SK-N-SH (cell line): ENCODE measurements around the gene GFM1. TPM values are rescaled to one million over a fixed set of nuclear protein-coding genes. Genes with fewer than 3 reads are reported as not detected.

Experiments
- CTCF ChIA-PET: fragments of 300-600, 350-600 bp; formaldehyde crosslinking; extraction: SDS; loops from one replicate; lab custom pipeline; 2021; lab: Yijun Ruan, JAX
- POLR2A ChIA-PET: fragments of 350-600 bp; sonication (Branson Sonifier 250); formaldehyde crosslinking; extraction: SDS; loops from one replicate; lab custom pipeline; 2020; ENCODE audit warnings: antibody characterized with exemption, inconsistent platforms; lab: Yijun Ruan, JAX
- DNase-seq: peaks from one replicate; pipeline ENCODE4 v3.0.0; 2012
- H2AFZ ChIP-seq: fragments of 200-600 bp; sonication (generic); 2 replicates; pipeline ENCODE4 v1.8.1; 2016; ENCODE audit warnings: antibody characterized with exemption, mild to moderate bottlenecking, low read depth
- H3F3A ChIP-seq: fragments of 200-600 bp; sonication (generic); replicated peaks from 2 replicates; pipeline ENCODE3; 2016; ENCODE audit warnings: antibody characterized with exemption, mild to moderate bottlenecking; ENCODE audit not compliant: insufficient read depth
- H3K27ac ChIP-seq, 2 experiments: fragments of 200-500 bp in 1 of 2; fragments of 200-600 bp in 1 of 2; sonication (Bioruptor generic) in 1 of 2; sonication (generic), shearing (Covaris generic) in 1 of 2; 2 replicates each; pipeline versions ENCODE4 v1.5.1 to v1.6.1; 2014 to 2016; ENCODE audit warnings: low read depth in 2 of 2, inconsistent platforms in 1 of 2, low read length in 1 of 2, mild to moderate bottlenecking in 1 of 2, mixed read lengths in 1 of 2
- H3K27me3 ChIP-seq: fragments of 200-600 bp; sonication (generic), shearing (Covaris generic); 2 replicates; pipeline ENCODE4 v1.6.1; 2016; ENCODE audit warnings: mixed run types; ENCODE audit not compliant: insufficient read depth
- H3K36me3 ChIP-seq, 2 experiments: fragments of 200-500 bp in 1 of 2; fragments of 200-600 bp in 1 of 2; sonication (Bioruptor generic) in 1 of 2; sonication (generic) in 1 of 2; replicated peaks in 1 of 2; 2 replicates each; pipeline versions ENCODE3 to v1.5.1; 2014 to 2016; ENCODE audit warnings: low read length in 1 of 2, mild to moderate bottlenecking in 1 of 2; ENCODE audit not compliant: insufficient read depth in 2 of 2, control insufficient read depth in 1 of 2
- H3K4me1 ChIP-seq, 2 experiments: fragments of 200-500 bp in 1 of 2; fragments of 200-600 bp in 1 of 2; sonication (Bioruptor generic) in 1 of 2; sonication (generic), shearing (Covaris generic) in 1 of 2; 2 replicates each; pipeline versions ENCODE4 v1.5.1 to v1.6.1; 2014 to 2016; ENCODE audit warnings: low read depth in 1 of 2, low read length in 1 of 2, mixed run types in 1 of 2; ENCODE audit not compliant: insufficient read depth in 2 of 2, control insufficient read depth in 1 of 2
- H3K4me2 ChIP-seq: fragments of 200-600 bp; sonication (generic), shearing (Covaris generic); 2 replicates; pipeline ENCODE4 v1.6.1; 2017; ENCODE audit warnings: mixed run types
- H3K4me3 ChIP-seq, 2 experiments: fragments of 200-500 bp in 1 of 2; fragments of 200-600 bp in 1 of 2; sonication (Bioruptor generic) in 1 of 2; sonication (generic), shearing (Covaris generic) in 1 of 2; 2 replicates each; pipeline versions ENCODE4 v1.5.1 to v1.8.1; 2014 to 2016; ENCODE audit warnings: low read depth in 2 of 2, inconsistent platforms in 1 of 2, low read length in 1 of 2, mild to moderate bottlenecking in 1 of 2, mixed read lengths in 1 of 2, moderate library complexity in 1 of 2
- H3K79me2 ChIP-seq: fragments of 200-600 bp; sonication (generic); 2 replicates; pipeline ENCODE4 v1.8.1; 2017; ENCODE audit warnings: mild to moderate bottlenecking; ENCODE audit not compliant: insufficient read depth
- H3K9ac ChIP-seq: fragments of 200-600 bp; sonication (generic); 2 replicates; pipeline ENCODE4 v1.6.1; 2017; ENCODE audit warnings: mixed run types
- H3K9me2 ChIP-seq: fragments of 200-600 bp; sonication (generic); 2 replicates; pipeline ENCODE4 v1.6.1; 2017; ENCODE audit warnings: mixed run types
- H3K9me3 ChIP-seq: fragments of 200-600 bp; sonication (generic); 2 replicates; pipeline ENCODE4 v1.6.1; 2017; ENCODE audit warnings: mixed run types, mild to moderate bottlenecking, moderate library complexity
- H4K20me1 ChIP-seq: fragments of 200-600 bp; sonication (generic); 2 replicates; pipeline ENCODE4 v1.6.1; 2017; ENCODE audit warnings: mild to moderate bottlenecking, mixed run types; ENCODE audit not compliant: insufficient read depth
- EP300 ChIP-seq, 2 experiments: IDR thresholded peaks; 2 replicates each; pipeline versions ENCODE4 v1.4.0 to v1.6.1; 2012; ENCODE audit warnings: borderline replicate concordance in 1 of 2, low read depth in 1 of 2, low read length in 1 of 2
- FOSL2 ChIP-seq: IDR thresholded peaks from 2 replicates; pipeline ENCODE4 v1.4.0; 2012; ENCODE audit warnings: low read depth, mild to moderate bottlenecking, moderate library complexity, borderline replicate concordance
- FOXM1 ChIP-seq: IDR thresholded peaks from 2 replicates; pipeline ENCODE4 v1.4.0; 2012; ENCODE audit warnings: low read depth, mild to moderate bottlenecking
- JUND ChIP-seq: IDR thresholded peaks from 2 replicates; pipeline ENCODE4 v1.4.0; 2012
- MXI1 ChIP-seq: IDR thresholded peaks from 2 replicates; pipeline ENCODE4 v1.6.1; 2012; ENCODE audit warnings: mild to moderate bottlenecking, low read depth, low read length, improper control_type of control experiment
- NFIC ChIP-seq: IDR thresholded peaks from 2 replicates; pipeline ENCODE4 v1.4.0; 2012; ENCODE audit warnings: borderline replicate concordance
- PBX3 ChIP-seq: IDR thresholded peaks from 2 replicates; pipeline ENCODE4; 2012
- POLR2AphosphoS5 ChIP-seq: IDR thresholded peaks from 2 replicates; pipeline ENCODE4 v1.6.1; 2012; ENCODE audit warnings: low read depth, low read length
- RAD21 ChIP-seq: IDR thresholded peaks from 2 replicates; pipeline ENCODE4 v1.6.1; 2012; ENCODE audit warnings: mild to moderate bottlenecking, low read length
- RCOR1 ChIP-seq: fragments of 150-350 bp; IDR thresholded peaks from 2 replicates; pipeline ENCODE4 v1.6.1; 2017; ENCODE audit warnings: antibody characterized with exemption, low read length
- REST ChIP-seq: IDR thresholded peaks from 2 replicates; pipeline ENCODE4 v1.6.1; 2012; ENCODE audit warnings: mild to moderate bottlenecking, low read depth, low read length, moderate library complexity
- RXRA ChIP-seq: IDR thresholded peaks from 2 replicates; pipeline ENCODE4 v1.4.0; 2012; ENCODE audit warnings: low read depth, mild to moderate bottlenecking, borderline replicate concordance
- TAF1 ChIP-seq: IDR thresholded peaks from 2 replicates; pipeline ENCODE4 v1.6.1; 2012; ENCODE audit warnings: low read depth, mild to moderate bottlenecking, low read length, moderate library complexity, borderline replicate concordance
- TCF12 ChIP-seq: IDR thresholded peaks from 2 replicates; pipeline ENCODE4 v1.4.0; 2012
- TEAD4 ChIP-seq: IDR thresholded peaks from 2 replicates; pipeline ENCODE4 v1.4.0; 2012; ENCODE audit warnings: mild to moderate bottlenecking, borderline replicate concordance; ENCODE audit not compliant: insufficient read depth
- WGBS: methylation state at CpG from one replicate; pipeline ENCODE4 v1.1.6; 2017; ENCODE audit warnings: low lambda C conversion rate; 5-methylcytosine and 5-hydroxymethylcytosine counted together
- polyA plus RNA-seq, 3 experiments: library from polyadenylated mRNA; depleted of rRNA; stranded (reverse); fragments of >200 nt; gene quantifications; 2 replicates each; pipeline ENCODE4 v1.2.3, GENCODE V29; 2012
- TF ChIP-seq, protein P1 (sequence below): IDR thresholded peaks from 2 replicates; pipeline ENCODE4 v1.4.0; 2012; ENCODE audit warnings: low read depth
- TF ChIP-seq, protein P2 (sequence below): IDR thresholded peaks from 2 replicates; pipeline ENCODE4 v1.4.0; 2012; ENCODE audit warnings: low read depth, borderline replicate concordance

The GFM1 gene
- polyA plus RNA-seq, 1 of the 3 experiments (the other 2 are of a cell fraction), result 25.2 TPM

DNA sequence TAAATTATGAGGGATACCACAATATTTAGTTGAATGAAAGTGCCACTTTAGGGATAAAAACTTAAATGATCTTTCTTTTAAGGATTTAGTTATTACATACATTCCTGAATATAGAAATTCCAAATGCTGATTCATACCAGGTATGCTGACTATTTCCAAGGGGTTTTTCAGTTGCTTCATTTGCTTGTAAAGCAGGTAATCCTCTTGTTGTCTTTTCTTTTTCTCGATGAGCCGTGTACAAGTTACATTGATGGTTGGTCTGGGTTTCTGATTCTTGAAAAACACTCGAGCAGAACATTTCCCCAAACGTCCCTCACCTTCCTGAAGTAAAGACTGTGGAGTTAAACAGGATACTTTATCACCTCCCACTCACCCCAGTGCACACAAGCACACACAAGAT, 66.3 kb downstream of the GFM1 start:
- H3K4me2 ChIP-seq, result no peak overlapping the region
- peak overlapping the region in 1 of 2 experiments; percentile 82; a peak in 1 of 4 replicates for H3K27ac ChIP-seq
- no peaks in the 10 kb centered on the region for H3K79me2 ChIP-seq
- H2AFZ ChIP-seq, result no peak overlapping the region
- CTCF ChIA-PET, result no interaction called here
- no peaks in the 10 kb centered on the region for H4K20me1 ChIP-seq
- no peaks in the 10 kb centered on the region for H3K27me3 ChIP-seq
- no peak for DNase-seq
- H3K4me3 ChIP-seq, result no peak overlapping the region
- H3K9me2 ChIP-seq, result no peaks in the 10 kb centered on the region
- H3K36me3 ChIP-seq, result peaks cover 8 to 12% of the 10 kb centered on the region in 2 experiments
- no peaks in the 10 kb centered on the region for H3K9me3 ChIP-seq
- TF ChIP-seq MXI1, result no peak
- no peak for TF ChIP-seq REST
- no peak overlapping the region for H3K9ac ChIP-seq
- peaks cover 15% of the 10 kb centered on the region for H3F3A ChIP-seq
- peaks cover 3 to 20% of the 10 kb centered on the region in 2 experiments for H3K4me1 ChIP-seq
- WGBS, result 85% methylated on average over 4 of the region's 4 CpGs
- POLR2A ChIA-PET, result no interaction called here

GRCh38 chr3:158711886-158712285, 67.6 kb downstream of the GFM1 start:
- H3K4me3 ChIP-seq, result no peak overlapping the region
- WGBS, result 25% methylated on average over 1 of the region's 1 CpG
- POLR2A ChIA-PET, result no interaction called here
- H3K36me3 ChIP-seq, result peaks cover 6 to 12% of the 10 kb centered on the region in 2 experiments
- peaks cover 15% of the 10 kb centered on the region for H3F3A ChIP-seq
- H3K79me2 ChIP-seq, result no peaks in the 10 kb centered on the region
- peak overlapping the region; percentile 38; the same call in 1 of the 2 replicates for H3K4me2 ChIP-seq
- peaks cover 3 to 20% of the 10 kb centered on the region in 2 experiments for H3K4me1 ChIP-seq
- H3K27ac ChIP-seq, result peak overlapping the region; percentile 31 to 42; a peak in 3 of 4 replicates
- no peak overlapping the region for H2AFZ ChIP-seq
- H3K9me3 ChIP-seq, result no peaks in the 10 kb centered on the region
- H4K20me1 ChIP-seq, result no peaks in the 10 kb centered on the region
- H3K27me3 ChIP-seq, result no peaks in the 10 kb centered on the region
- H3K9ac ChIP-seq, result no peak overlapping the region
- no peak for DNase-seq
- no peaks in the 10 kb centered on the region for H3K9me2 ChIP-seq
- CTCF ChIA-PET, result interaction anchor here (1.2 kb wide), 1 partner anchor 16 kb away, joined by 3 read pairs; no protein-coding TSS in a partner anchor
- TF ChIP-seq NFIC, result peak; percentile 20; the same call in 1 of the 2 replicates
- TF ChIP-seq REST, result no peak
- TF ChIP-seq TCF12, result peak; percentile 80
- TF ChIP-seq TAF1, result no peak
- TF ChIP-seq FOXM1, result no peak
- peak; percentile 77 for TF ChIP-seq FOSL2
- peak; percentile 35; the same call in 1 of the 2 replicates for TF ChIP-seq PBX3
- TF ChIP-seq, protein P1, sequence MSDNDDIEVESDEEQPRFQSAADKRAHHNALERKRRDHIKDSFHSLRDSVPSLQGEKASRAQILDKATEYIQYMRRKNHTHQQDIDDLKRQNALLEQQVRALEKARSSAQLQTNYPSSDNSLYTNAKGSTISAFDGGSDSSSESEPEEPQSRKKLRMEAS, result peak; percentile 24; the same call in 1 of the 2 replicates
- TF ChIP-seq, protein P2, sequence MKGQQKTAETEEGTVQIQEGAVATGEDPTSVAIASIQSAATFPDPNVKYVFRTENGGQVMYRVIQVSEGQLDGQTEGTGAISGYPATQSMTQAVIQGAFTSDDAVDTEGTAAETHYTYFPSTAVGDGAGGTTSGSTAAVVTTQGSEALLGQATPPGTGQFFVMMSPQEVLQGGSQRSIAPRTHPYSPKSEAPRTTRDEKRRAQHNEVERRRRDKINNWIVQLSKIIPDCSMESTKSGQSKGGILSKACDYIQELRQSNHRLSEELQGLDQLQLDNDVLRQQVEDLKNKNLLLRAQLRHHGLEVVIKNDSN, result no peak
- TF ChIP-seq RCOR1, result no peak
- peak; percentile 62; the same call in 1 of the 2 replicates for TF ChIP-seq TEAD4
- no peak for TF ChIP-seq POLR2AphosphoS5
- TF ChIP-seq JUND, result peak; percentile 67
- 0 out of 2 replicates have a peak, but pooled peaks have one; percentile 17 for TF ChIP-seq RXRA
- no peak for TF ChIP-seq MXI1
- TF ChIP-seq RAD21, result no peak
- peak in 1 of 2 experiments; percentile 34; a peak in 2 of 4 replicates for TF ChIP-seq EP300 (IDR thresholded peaks at IDR 0.05; ENCODE audit: borderline replicate concordance in 1 of 2, low read depth in 1 of 2, low read length in 1 of 2)
- TF ChIP-seq, all 33 proteins: peak for 9
